ENCODE data around the gene RBBP7.

Gene RBBP7

GRCh38 chrX:16797358-16797757, 72.8 kb downstream of the RBBP7 start:
- TF ChIP-seq SIN3A (IDR thresholded peaks at IDR 0.05; ENCODE audit: borderline replicate concordance, insufficient read depth, low read length) (no peak), POLR2AphosphoS5 (IDR thresholded peaks at IDR 0.05; ENCODE audit: low read depth, low read length) (no peak), FOXP2 (optimal IDR thresholded peaks at IDR 0.05; ENCODE audit: borderline replicate concordance, extremely low read depth, extremely low read length, insufficient read depth) (no peak), REST (IDR thresholded peaks at IDR 0.05; ENCODE audit: insufficient read depth in 1 of 2, low read depth in 2 of 2, low read length in 2 of 2) (no peak), TAF1 (IDR thresholded peaks at IDR 0.05; ENCODE audit: borderline replicate concordance, insufficient read depth, low read length) (no peak)

- TF ChIP-seq SIN3A (IDR thresholded peaks at IDR 0.05; ENCODE audit: borderline replicate concordance, insufficient read depth, low read length) (no peak), POLR2AphosphoS5 (IDR thresholded peaks at IDR 0.05; ENCODE audit: low read depth, low read length) (no peak), FOXP2 (optimal IDR thresholded peaks at IDR 0.05; ENCODE audit: borderline replicate concordance, extremely low read depth, extremely low read length, insufficient read depth) (no peak), TAF1 (IDR thresholded peaks at IDR 0.05; ENCODE audit: borderline replicate concordance, insufficient read depth, low read length) (no peak), REST (IDR thresholded peaks at IDR 0.05; ENCODE audit: insufficient read depth in 1 of 2, low read depth in 2 of 2, low read length in 2 of 2) (no peak)
Observed at GRCh38 chrX:16796298-16796697, 73.9 kb downstream of the RBBP7 start.
